ENCODE results near the gene PDK1.
"Not testable (repeated sequence)": the region's sequence is repeated elsewhere in the genome, so short reads cannot be mapped to it uniquely, and the experiment has no call there.

PDK1 gene

DNA sequence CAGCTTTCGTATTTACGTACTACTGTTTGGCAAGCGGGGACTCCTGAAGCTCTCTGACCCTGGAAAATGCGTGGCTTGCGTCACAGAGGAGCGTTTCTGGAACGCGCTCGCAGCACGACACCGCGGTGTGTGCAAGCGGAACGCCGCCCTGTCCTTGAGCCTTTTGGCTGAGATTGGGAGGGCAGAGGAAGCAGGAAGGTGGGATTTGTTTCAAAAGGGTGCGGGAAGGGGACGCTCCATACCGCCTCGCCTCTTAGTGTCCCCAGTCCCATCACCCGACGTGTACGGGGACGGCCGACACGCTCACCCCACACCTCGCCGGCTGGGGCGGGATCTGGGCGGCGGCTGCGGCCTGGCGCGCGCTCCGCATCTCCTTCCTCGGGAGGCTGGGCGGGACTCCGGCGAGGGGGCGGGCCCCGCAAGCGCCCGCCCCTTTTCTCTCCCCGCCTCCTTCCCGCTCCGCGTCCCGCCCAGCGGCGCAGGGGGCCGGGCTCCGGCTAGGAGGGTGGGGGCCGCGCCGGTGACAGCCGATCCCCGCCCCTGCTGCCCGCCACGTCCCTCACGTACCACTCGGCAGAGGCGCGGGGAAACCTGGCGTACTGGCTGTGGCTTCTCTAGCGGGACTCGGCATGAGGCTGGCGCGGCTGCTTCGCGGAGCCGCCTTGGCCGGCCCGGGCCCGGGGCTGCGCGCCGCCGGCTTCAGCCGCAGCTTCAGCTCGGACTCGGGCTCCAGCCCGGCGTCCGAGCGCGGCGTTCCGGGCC, at the start of gene PDK1:
TSS of gene PDK1 (plus strand) at position 569 of the 762 bp plus-strand sequence. CDS start at position 630, 61 bp downstream.
- Histone ChIP-seq H2AFZ (ENCODE audit: low read depth, low read length) (peak within 1 kb of the TSS; percentile 73), H3K27me3 (ENCODE audit: insufficient read depth, low read length) (no peaks in the 10 kb centered on the region), H3K9me3 (ENCODE audit: low read length) (no peaks in the 10 kb centered on the region), H3K36me3 (ENCODE audit: insufficient read depth, low read length) (no peaks in the 10 kb centered on the region), H3K4me1 (ENCODE audit: insufficient read depth, low read length) (peaks cover 9% of the 10 kb centered on the region), H3K4me3 (ENCODE audit: low read length) (peak within 1 kb of the TSS; percentile 57)

DNA sequence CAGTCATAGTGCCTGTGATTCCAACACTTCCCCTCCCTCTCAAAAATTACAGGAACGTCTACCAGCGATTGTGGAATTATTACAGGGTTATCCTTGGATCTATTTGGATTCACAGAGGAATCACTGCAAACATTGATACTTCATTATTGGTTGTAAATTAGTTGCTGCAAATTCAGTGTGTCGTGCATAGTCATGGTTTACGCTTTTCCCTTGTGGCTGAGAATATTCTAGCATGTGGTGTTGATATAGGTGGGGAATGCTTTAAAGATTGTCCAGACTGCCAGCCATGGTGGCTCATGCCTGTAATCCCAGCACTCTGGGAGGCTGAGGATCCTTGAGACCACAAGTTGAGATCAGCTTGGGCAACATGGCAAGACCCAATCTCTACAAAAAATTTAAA, 48.7 kb upstream of the PDK1 start:
- Histone ChIP-seq H2AFZ (ENCODE audit: low read depth, low read length) (no peak overlapping the region), H3K9me3 (ENCODE audit: low read length) (no peaks in the 10 kb centered on the region), H3K27me3 (ENCODE audit: insufficient read depth, low read length) (no peaks in the 10 kb centered on the region)

DNA sequence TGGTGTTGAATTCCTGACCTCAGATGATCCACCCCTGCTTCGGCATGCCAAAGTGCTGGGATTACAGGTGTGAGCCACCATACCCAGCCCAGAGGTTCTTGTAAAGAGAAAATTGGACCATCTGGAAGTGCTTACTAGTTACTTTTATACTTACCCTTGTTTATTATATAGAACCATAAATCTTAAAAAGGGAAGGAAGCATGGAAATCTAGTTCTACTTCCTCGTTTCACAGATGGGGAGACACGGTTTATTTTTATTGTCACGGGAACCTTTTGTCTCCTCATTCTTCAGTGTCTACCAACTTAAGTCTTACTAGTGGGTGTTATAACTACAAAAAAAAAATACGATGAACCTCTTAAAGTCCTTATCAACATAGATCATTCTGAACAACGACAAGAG, 45.8 kb upstream of the PDK1 start:
- no peak overlapping the region for H3K4me3 ChIP-seq (ENCODE audit: low read length)
- H3K27me3 ChIP-seq (ENCODE audit: insufficient read depth, low read length), result no peaks in the 10 kb centered on the region
- no peak overlapping the region for H2AFZ ChIP-seq (ENCODE audit: low read depth, low read length)
- no peaks in the 10 kb centered on the region for H3K4me1 ChIP-seq (ENCODE audit: insufficient read depth, low read length)
- H3K9me3 ChIP-seq (ENCODE audit: low read length), result peaks cover 4% of the 10 kb centered on the region
- no peaks in the 10 kb centered on the region for H3K36me3 ChIP-seq (ENCODE audit: insufficient read depth, low read length)

More for the DNA sequence above, 48.7 kb upstream of the PDK1 start:
- no peak overlapping the region for H3K4me3 ChIP-seq (ENCODE audit: low read length)
- H3K36me3 ChIP-seq (ENCODE audit: insufficient read depth, low read length), result peaks cover 9% of the 10 kb centered on the region
- no peaks in the 10 kb centered on the region for H3K4me1 ChIP-seq (ENCODE audit: insufficient read depth, low read length)

DNA sequence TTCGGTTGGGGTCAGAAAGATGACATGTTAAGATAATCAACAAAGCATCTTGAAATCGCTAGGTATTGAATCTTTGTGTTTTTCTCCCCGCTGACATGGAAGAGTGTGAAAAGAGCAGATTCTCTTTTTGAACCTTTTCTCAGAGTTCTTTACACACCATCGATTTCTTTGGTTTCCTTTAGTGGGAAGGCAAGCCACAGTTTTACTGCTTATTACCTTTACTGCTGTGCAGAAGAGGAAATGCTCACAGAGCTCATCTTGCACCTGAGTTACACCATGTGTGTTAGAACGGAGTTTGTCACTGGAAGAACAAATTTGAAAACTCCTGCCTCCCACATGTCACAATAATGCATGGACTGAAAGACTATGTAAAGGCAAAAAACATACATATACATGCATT, 45.3 kb upstream of the PDK1 start:
- no peaks in the 10 kb centered on the region for H3K36me3 ChIP-seq (ENCODE audit: insufficient read depth, low read length)
- no peaks in the 10 kb centered on the region for H3K4me1 ChIP-seq (ENCODE audit: insufficient read depth, low read length)
- H3K9me3 ChIP-seq (ENCODE audit: low read length), result peaks cover 4% of the 10 kb centered on the region

DNA sequence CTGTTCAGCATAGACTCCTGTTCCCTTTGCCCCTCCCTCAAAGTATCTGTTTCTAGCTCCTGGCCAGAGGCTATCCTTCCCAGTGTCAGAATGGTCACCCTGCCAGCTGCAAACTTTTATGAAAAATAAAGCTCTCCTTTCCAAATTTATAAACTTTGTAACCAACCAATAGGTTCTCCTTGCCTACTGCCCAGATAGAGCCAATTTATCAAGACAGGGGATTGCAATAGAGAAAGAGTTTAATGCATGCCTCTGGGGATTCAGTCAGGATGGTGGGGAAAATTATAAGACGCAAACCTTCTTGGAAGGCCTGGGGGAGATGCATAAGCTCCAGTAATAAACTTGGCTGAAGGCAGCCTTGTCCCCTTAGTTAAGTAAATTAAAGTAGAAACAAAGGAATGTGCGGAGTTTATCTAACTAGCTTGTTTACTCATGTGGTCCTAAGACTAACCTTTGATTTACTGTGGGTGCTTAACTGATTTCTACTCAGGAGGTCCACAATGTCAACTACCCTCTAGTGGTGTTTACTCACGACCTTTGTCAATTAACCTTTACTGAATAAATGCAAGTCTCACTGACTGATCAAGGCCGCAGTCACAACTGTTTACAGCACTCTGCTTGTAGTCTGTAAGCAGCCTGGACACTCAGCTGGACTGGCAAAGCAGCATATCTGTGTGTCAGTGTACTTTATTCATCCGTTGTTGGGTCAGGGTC, 42.9 kb upstream of the PDK1 start:
- no peaks in the 10 kb centered on the region for H3K4me1 ChIP-seq (ENCODE audit: insufficient read depth, low read length)
- no peaks in the 10 kb centered on the region for H3K36me3 ChIP-seq (ENCODE audit: insufficient read depth, low read length)
- H2AFZ ChIP-seq (ENCODE audit: low read depth, low read length), result no peak overlapping the region
- H3K4me3 ChIP-seq (ENCODE audit: low read length), result no peak overlapping the region
- H3K9me3 ChIP-seq (ENCODE audit: low read length), result peaks cover 4% of the 10 kb centered on the region
- no peaks in the 10 kb centered on the region for H3K27me3 ChIP-seq (ENCODE audit: insufficient read depth, low read length)

More for the DNA sequence above, 45.3 kb upstream of the PDK1 start:
- H2AFZ ChIP-seq (ENCODE audit: low read depth, low read length), result no peak overlapping the region
- no peaks in the 10 kb centered on the region for H3K27me3 ChIP-seq (ENCODE audit: insufficient read depth, low read length)
- H3K4me3 ChIP-seq (ENCODE audit: low read length), result no peak overlapping the region

DNA sequence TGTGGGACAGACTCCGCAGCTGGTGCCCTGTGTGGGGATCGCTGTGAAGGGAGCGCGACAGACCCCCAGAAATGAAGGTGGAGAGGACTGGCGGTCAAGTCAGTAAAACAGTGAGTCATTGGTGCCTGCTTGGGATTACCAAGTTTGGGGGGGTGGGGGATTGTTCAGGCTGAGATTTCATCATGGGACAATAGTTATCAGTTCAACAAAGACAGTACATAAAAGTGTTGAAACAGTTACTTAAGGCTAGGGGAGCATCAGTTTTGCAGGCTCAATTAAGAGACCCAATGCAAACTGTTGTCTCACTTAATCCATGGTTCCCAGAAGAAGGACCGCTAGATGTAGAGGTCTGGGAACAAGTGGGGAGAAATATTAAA, 42.4 kb upstream of the PDK1 start:
- Histone ChIP-seq H2AFZ (ENCODE audit: low read depth, low read length) (no peak overlapping the region), H3K36me3 (ENCODE audit: insufficient read depth, low read length) (no peaks in the 10 kb centered on the region), H3K4me3 (ENCODE audit: low read length) (no peak overlapping the region), H3K4me1 (ENCODE audit: insufficient read depth, low read length) (no peaks in the 10 kb centered on the region), H3K9me3 (ENCODE audit: low read length) (peaks cover 4% of the 10 kb centered on the region), H3K27me3 (ENCODE audit: insufficient read depth, low read length) (no peaks in the 10 kb centered on the region)

DNA sequence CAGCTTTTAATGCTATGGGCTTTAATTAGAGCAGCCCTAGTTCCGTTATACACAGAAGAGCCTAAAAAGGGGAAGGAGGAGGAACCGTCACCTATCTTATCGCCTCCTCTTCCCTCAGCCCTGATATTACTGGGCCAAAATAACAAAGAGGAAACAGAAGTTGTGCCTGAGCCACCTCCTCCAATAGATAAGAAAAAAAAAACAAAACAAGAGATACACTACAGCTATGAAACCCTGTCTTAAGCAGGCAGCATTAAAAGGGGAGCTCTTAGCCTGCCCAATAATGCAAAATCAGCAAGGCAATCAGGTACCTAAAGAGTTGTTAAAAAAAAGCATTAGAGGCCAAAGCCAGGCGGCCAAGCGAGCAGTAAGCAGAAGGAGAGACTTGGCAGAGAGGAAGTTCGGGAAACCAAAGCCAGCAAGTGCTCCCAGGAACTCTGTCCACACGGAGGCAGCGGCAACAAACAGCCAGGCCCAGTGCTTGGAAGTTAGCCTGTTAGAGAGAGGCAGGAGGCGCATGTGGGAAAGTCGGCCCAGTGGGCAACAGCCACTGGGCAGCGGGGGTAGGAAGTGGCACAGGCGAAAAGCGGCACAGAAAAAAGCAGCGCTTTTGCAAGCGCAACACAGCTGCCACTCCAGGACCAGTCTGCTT, 41.8 kb upstream of the PDK1 start:
- no peak overlapping the region for H3K4me3 ChIP-seq (ENCODE audit: low read length)
- H3K36me3 ChIP-seq (ENCODE audit: insufficient read depth, low read length), result no peaks in the 10 kb centered on the region
- H3K27me3 ChIP-seq (ENCODE audit: insufficient read depth, low read length), result no peaks in the 10 kb centered on the region
- H2AFZ ChIP-seq (ENCODE audit: low read depth, low read length), result no peak overlapping the region
- peaks cover 4% of the 10 kb centered on the region for H3K9me3 ChIP-seq (ENCODE audit: low read length)
- H3K4me1 ChIP-seq (ENCODE audit: insufficient read depth, low read length), result no peaks in the 10 kb centered on the region

DNA sequence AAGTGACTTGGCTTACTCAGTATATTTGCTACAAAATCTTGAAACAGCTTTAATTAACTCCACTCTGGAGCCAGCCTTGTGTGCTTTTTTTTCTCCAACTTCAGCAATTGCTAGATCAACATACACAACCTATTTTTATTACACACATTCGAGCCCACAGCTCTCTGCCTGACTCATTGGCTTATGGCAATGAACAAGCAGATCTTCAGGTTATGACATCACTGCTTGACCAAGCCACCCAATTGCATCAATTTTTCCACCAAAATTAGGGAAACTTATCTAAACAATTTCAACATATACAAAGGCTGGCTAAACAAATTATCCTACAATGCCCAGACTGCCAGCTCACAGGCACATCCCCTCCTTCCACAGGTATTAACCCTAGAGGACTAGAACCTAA, 39.6 kb upstream of the PDK1 start:
- peaks cover 4% of the 10 kb centered on the region for H3K9me3 ChIP-seq (ENCODE audit: low read length)
- H3K27me3 ChIP-seq (ENCODE audit: insufficient read depth, low read length), result no peaks in the 10 kb centered on the region
- H3K36me3 ChIP-seq (ENCODE audit: insufficient read depth, low read length), result no peaks in the 10 kb centered on the region
- no peaks in the 10 kb centered on the region for H3K4me1 ChIP-seq (ENCODE audit: insufficient read depth, low read length)
- H3K4me3 ChIP-seq (ENCODE audit: low read length), result no peak overlapping the region
- H2AFZ ChIP-seq (ENCODE audit: low read depth, low read length), result no peak overlapping the region

DNA sequence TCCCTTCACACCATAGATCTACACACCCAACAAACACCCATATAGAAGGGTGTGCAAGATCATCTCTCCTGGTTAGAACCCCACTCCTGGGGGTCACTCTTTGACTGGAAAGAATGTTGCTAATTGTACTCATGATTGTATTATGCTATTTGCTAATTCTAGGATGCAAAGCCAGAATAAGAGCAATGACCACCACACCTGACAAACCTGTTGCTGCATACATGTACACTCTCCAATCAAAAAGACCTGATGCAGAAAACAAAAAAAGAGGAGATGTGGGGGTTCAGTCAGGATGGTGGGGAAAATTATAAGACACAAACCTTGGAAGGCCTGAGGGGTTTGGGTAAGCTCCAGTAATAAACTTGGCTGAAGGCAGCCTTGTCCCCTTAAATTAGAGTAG, 36.9 kb upstream of the PDK1 start:
- no peak overlapping the region for H2AFZ ChIP-seq (ENCODE audit: low read depth, low read length)
- no peak overlapping the region for H3K4me3 ChIP-seq (ENCODE audit: low read length)
- no peaks in the 10 kb centered on the region for H3K36me3 ChIP-seq (ENCODE audit: insufficient read depth, low read length)
- no peaks in the 10 kb centered on the region for H3K27me3 ChIP-seq (ENCODE audit: insufficient read depth, low read length)
- no peaks in the 10 kb centered on the region for H3K4me1 ChIP-seq (ENCODE audit: insufficient read depth, low read length)
- no peaks in the 10 kb centered on the region for H3K9me3 ChIP-seq (ENCODE audit: low read length)

DNA sequence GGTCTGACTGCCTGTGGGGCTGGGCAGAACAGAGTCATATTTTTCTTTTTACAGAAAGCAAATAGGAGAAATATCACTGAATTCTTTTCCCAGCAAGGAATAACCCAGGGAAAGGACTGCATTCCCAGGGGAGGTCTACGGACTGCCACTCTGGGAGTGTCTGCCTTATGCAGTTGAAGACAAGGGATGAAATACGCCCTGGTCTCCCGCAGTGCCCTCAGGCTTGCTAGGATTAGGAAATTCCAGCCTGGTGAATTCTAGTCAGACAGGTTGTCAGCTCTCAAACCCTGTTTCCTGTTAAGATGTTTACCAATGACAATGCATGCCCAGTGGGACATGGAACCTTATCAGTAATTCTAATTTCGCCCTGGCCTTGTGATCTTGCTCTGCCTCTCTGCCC, 30.3 kb upstream of the PDK1 start:
- Histone ChIP-seq H3K9me3 (ENCODE audit: low read length) (no peaks in the 10 kb centered on the region), H3K27me3 (ENCODE audit: insufficient read depth, low read length) (no peaks in the 10 kb centered on the region), H2AFZ (ENCODE audit: low read depth, low read length) (no peak overlapping the region), H3K4me3 (ENCODE audit: low read length) (no peak overlapping the region), H3K4me1 (ENCODE audit: insufficient read depth, low read length) (no peaks in the 10 kb centered on the region), H3K36me3 (ENCODE audit: insufficient read depth, low read length) (no peaks in the 10 kb centered on the region)

DNA sequence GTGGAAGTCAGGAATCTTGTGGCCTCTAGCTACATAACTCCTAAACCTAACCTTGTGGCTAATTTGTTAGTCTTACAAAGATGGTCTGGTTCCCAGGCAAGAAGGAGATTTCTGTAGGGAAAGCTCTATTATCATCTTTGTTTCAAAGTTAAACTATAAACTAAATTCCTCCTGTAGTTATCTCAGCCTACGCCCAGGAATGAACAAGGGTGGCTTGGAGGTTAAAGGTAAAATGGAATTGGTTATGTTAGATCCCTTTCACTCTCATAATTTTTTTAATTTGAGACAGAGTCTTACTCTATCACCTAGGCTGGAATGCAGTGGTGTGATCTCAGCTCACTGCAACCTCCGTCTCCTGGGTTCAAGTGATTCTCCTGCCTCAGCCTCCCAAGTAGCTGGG, 24.6 kb upstream of the PDK1 start:
- Histone ChIP-seq H3K4me1 (ENCODE audit: insufficient read depth, low read length) (no peaks in the 10 kb centered on the region), H3K36me3 (ENCODE audit: insufficient read depth, low read length) (no peaks in the 10 kb centered on the region), H3K9me3 (ENCODE audit: low read length) (no peaks in the 10 kb centered on the region), H2AFZ (ENCODE audit: low read depth, low read length) (no peak overlapping the region), H3K27me3 (ENCODE audit: insufficient read depth, low read length) (no peaks in the 10 kb centered on the region), H3K4me3 (ENCODE audit: low read length) (no peak overlapping the region)

DNA sequence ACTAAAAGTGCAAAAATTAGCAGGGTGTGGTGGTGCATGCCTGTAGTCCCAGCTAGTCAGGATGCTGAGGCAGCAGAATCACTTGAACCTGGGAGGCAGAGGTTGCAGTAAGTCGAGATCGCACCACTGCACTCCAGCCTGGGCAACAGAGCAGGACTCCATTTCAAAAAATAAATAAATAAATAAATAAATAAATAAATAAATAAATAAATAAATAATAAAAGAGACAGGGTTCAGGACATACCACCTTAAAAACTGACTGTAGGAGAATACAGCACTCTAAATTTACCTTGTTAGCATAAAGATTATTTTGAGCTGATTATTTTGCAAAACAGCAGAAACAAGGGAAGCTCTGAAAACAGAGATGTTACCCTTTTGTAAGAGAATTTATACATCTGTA, 23.4 kb upstream of the PDK1 start:
- H2AFZ ChIP-seq (ENCODE audit: low read depth, low read length); H3K4me1 ChIP-seq (ENCODE audit: insufficient read depth, low read length); H3K9me3 ChIP-seq (ENCODE audit: low read length); H3K4me3 ChIP-seq (ENCODE audit: low read length); H3K27me3 ChIP-seq (ENCODE audit: insufficient read depth, low read length); H3K36me3 ChIP-seq (ENCODE audit: insufficient read depth, low read length): not testable (repeated sequence)

DNA sequence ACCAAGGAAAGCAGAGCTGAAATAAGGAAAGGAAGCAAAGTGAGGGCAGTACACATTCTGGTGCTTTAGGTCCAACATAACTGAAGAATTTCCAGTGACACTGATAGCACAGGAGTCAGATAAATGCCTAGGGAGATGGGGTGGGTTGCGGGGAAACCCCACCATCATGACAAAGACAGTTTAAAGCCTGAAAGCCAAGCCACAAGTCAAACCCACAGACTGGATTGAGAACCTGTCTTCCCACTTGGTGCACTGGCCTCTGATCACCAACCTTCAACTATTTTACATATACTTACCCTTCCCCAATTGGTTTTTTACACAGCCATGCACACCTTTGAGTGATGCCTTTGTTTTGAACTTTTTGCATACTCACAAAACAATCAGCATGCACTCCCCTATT, 22.2 kb upstream of the PDK1 start:
- no peaks in the 10 kb centered on the region for H3K27me3 ChIP-seq (ENCODE audit: insufficient read depth, low read length)
- no peaks in the 10 kb centered on the region for H3K9me3 ChIP-seq (ENCODE audit: low read length)
- no peak overlapping the region for H2AFZ ChIP-seq (ENCODE audit: low read depth, low read length)
- H3K36me3 ChIP-seq (ENCODE audit: insufficient read depth, low read length), result no peaks in the 10 kb centered on the region
- H3K4me3 ChIP-seq (ENCODE audit: low read length), result no peak overlapping the region
- H3K4me1 ChIP-seq (ENCODE audit: insufficient read depth, low read length), result no peaks in the 10 kb centered on the region

All from neuron (in vitro differentiated cells).